Testis (tissue), 2 donors: ENCODE results near the gene EPHB4.

Experiments used
- POLR2A ChIP-seq: fragments of 450-650 bp; IDR thresholded peaks from one replicate; pipeline ENCODE4 v1.6.1; 2017; ENCODE audit warnings: antibody characterized with exemption, mild to moderate bottlenecking, moderate library complexity
- TF ChIP-seq, protein P1 (sequence below), 3 experiments: fragments of 450-650 bp in 2 of 3; fragments of 200-600 bp in 1 of 3; sonication (generic) in 1 of 3; IDR thresholded peaks; one replicate each; pipeline ENCODE4 v1.5.1; 2016 to 2019; ENCODE audit warnings: antibody characterized with exemption in 3 of 3, mild to moderate bottlenecking in 2 of 3, moderate library complexity in 1 of 3

DNA sequence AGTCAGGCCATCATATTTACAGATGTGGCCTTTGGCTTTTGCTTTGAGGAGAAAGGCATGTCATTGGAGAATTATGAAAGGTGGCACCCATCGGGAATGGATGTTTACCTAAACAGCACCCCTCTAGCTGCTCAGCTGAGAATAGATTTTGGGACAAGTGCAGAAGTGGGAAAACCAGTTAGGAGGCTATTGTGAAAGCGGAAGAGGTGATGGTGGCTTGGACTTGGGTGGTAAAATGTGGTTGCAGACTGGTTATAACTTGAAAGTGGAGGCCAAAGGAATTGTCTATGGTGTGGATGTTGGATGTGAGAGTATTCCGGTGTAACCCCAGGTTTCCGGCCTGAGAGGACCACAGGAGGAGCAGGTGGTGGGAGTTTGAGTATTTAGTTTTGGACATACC lies 20.0 kb upstream of the EPHB4 start:
- TF ChIP-seq POLR2A, result no peak
- TF ChIP-seq, protein P1, sequence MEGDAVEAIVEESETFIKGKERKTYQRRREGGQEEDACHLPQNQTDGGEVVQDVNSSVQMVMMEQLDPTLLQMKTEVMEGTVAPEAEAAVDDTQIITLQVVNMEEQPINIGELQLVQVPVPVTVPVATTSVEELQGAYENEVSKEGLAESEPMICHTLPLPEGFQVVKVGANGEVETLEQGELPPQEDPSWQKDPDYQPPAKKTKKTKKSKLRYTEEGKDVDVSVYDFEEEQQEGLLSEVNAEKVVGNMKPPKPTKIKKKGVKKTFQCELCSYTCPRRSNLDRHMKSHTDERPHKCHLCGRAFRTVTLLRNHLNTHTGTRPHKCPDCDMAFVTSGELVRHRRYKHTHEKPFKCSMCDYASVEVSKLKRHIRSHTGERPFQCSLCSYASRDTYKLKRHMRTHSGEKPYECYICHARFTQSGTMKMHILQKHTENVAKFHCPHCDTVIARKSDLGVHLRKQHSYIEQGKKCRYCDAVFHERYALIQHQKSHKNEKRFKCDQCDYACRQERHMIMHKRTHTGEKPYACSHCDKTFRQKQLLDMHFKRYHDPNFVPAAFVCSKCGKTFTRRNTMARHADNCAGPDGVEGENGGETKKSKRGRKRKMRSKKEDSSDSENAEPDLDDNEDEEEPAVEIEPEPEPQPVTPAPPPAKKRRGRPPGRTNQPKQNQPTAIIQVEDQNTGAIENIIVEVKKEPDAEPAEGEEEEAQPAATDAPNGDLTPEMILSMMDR (IDR thresholded peaks at IDR 0.05), result no peak
